PC-3 (cell line): ENCODE results near the gene GGACT. TPM values are rescaled to one million over a fixed set of nuclear protein-coding genes. Genes with fewer than 3 reads are reported as not detected.

ENCODE experiments used
- ATAC-seq: fragments of 200-7000 bp; cut with Tn5 transposase; 2 replicates; pipeline ENCODE4 v1.9.1; 2020; ENCODE audit warnings: mild to moderate bottlenecking, moderate library complexity
- BruUV-seq: library from RNA; stranded (reverse); fragments of 400-500 nt; replicated peaks from 2 replicates; lab custom pipeline; 2021; lab: Mats Ljungman, UMichigan
- CTCF ChIA-PET: fragments of 300-600 bp; sonication (Branson Sonifier 250); formaldehyde crosslinking; loops from one replicate; lab custom pipeline; 2022; ENCODE audit warnings: antibody characterized with exemption; lab: Charles Lee
- POLR2A ChIA-PET: fragments of 300-600 bp; sonication (Branson Sonifier 250); formaldehyde crosslinking; loops from one replicate; lab custom pipeline; 2022; ENCODE audit warnings: antibody characterized with exemption; ENCODE audit not compliant: unreplicated experiment; lab: Charles Lee
- DNase-seq: peaks from one replicate; pipeline ENCODE4 v3.0.0-alpha.2; 2015
- H2AFZ ChIP-seq: fragments of 300-600 bp; sonication (generic); 2 replicates; pipeline ENCODE4 v1.6.0; 2016; ENCODE audit warnings: antibody characterized with exemption, low read length
- H3F3A ChIP-seq: fragments of 300-600 bp; sonication (generic); one replicate; pipeline ENCODE4 v1.6.0; 2017; ENCODE audit warnings: antibody characterized with exemption, low read length, control low read depth, mild to moderate bottlenecking; ENCODE audit not compliant: unreplicated experiment
- H3K27ac ChIP-seq: fragments of 300-600 bp; sonication (generic); 2 replicates; pipeline ENCODE4 v1.5.1; 2016; ENCODE audit warnings: mild to moderate bottlenecking, low read length
- H3K27me3 ChIP-seq: fragments of 300-600 bp; sonication (generic); 2 replicates; pipeline ENCODE4 v1.6.1; 2016; ENCODE audit warnings: low read length, mixed read lengths
- H3K36me3 ChIP-seq: fragments of 300-600 bp; sonication (generic); 2 replicates; pipeline ENCODE4 v1.6.1; 2016; ENCODE audit warnings: low read depth, mixed run types, low read length, mixed read lengths
- H3K4me1 ChIP-seq: fragments of 300-600 bp; sonication (generic); 2 replicates; pipeline ENCODE4 v1.5.1; 2016; ENCODE audit warnings: low read length; ENCODE audit not compliant: insufficient read depth
- H3K4me2 ChIP-seq: fragments of 300-600 bp; sonication (generic); 2 replicates; pipeline ENCODE4 v1.6.0; 2016; ENCODE audit warnings: low read length
- H3K4me3 ChIP-seq: fragments of 300-600 bp; sonication (generic); 2 replicates; pipeline ENCODE4 v1.5.1; 2016; ENCODE audit warnings: mild to moderate bottlenecking, low read length, mixed read lengths
- H3K79me2 ChIP-seq: fragments of 300-600 bp; sonication (generic); 2 replicates; pipeline ENCODE4 v1.6.1; 2017; ENCODE audit warnings: low read length, mixed read lengths
- H3K9ac ChIP-seq: fragments of 300-600 bp; sonication (generic); 2 replicates; pipeline ENCODE4 v1.6.0; 2016; ENCODE audit warnings: mild to moderate bottlenecking, low read length
- H3K9me2 ChIP-seq: fragments of 300-600 bp; sonication (generic); replicated peaks from 2 replicates; pipeline ENCODE4 v1.6.1; 2016; ENCODE audit warnings: mixed run types, low read length, mixed read lengths
- H3K9me3 ChIP-seq: fragments of 300-600 bp; sonication (generic); 2 replicates; pipeline ENCODE4 v1.6.1; 2016; ENCODE audit warnings: low read length, mixed read lengths
- H4K20me1 ChIP-seq: fragments of 300-600 bp; sonication (generic); 2 replicates; pipeline ENCODE4 v1.6.1; 2016; ENCODE audit warnings: low read length, mixed read lengths
- CTCF ChIP-seq: fragments of 300-600 bp; sonication (generic); conservative IDR thresholded peaks from 2 replicates; pipeline ENCODE4 v1.5.1; 2017; ENCODE audit warnings: antibody characterized with exemption, low read depth, mild to moderate bottlenecking, low read length
- EZH2 ChIP-seq: fragments of 300-600 bp; sonication (generic); IDR thresholded peaks from one replicate; pipeline ENCODE4 v1.6.1; 2017; ENCODE audit warnings: antibody characterized with exemption, mild to moderate bottlenecking, low read length; ENCODE audit not compliant: unreplicated experiment
- EZH2phosphoT487 ChIP-seq: fragments of 300-600 bp; sonication (generic); IDR thresholded peaks from 2 replicates; pipeline ENCODE4 v1.6.1; 2018; ENCODE audit warnings: mild to moderate bottlenecking, antibody characterized with exemption, low read length, borderline replicate concordance
- intact Hi-C: fragments of 100-400 bp; cut with micrococcal nuclease; formaldehyde crosslinking; loops from 2 replicates; pipeline ENCODE4 v1.9.0; 2023
- total RNA-seq: library from RNA; depleted of rRNA; stranded (reverse); fragments of >200 nt; gene quantifications from 2 replicates; pipeline ENCODE4 v1.2.3, GENCODE V29; 2014

The GGACT gene
- total RNA-seq, 1 experiment from 2014 or later, result 0.77 TPM

DNA sequence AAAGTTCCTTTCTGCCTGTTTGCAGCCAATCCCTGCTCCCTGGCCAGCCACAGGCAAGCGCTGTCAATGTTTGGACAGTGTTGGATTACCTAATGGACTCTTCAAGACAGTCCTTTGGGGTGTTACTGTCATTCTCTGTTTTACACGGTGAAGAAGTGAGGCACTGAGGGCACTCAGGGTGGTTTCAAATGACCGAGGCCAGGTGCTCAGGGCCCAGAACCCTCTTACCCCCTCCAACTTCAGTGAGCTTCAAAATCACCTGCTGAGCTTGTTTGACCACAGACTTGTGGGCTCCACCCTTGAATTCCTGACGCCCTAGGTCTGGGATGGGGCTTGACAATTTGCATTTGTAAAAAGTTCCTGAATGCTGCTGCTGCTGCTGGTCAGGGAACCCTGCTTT, 97.9 kb downstream of the GGACT start:
- TF ChIP-seq EZH2phosphoT487, result no peak
- no peak for TF ChIP-seq CTCF
- TF ChIP-seq EZH2, result no peak
- H3K27ac ChIP-seq, result no peak overlapping the region
- no TSS peak for BruUV-seq
- H3K79me2 ChIP-seq, result no peaks in the 10 kb centered on the region
- H3K4me1 ChIP-seq, result no peaks in the 10 kb centered on the region
- DNase-seq (no peak), ATAC-seq (no peak)
- no peaks in the 10 kb centered on the region for H4K20me1 ChIP-seq
- H3K4me2 ChIP-seq, result no peak overlapping the region
- no peak overlapping the region for H3K4me3 ChIP-seq
- no peaks in the 10 kb centered on the region for H3K9me2 ChIP-seq
- H3K9ac ChIP-seq, result no peak overlapping the region
- no peaks in the 10 kb centered on the region for H3K36me3 ChIP-seq
- ChIA-PET POLR2A (no interaction called here), CTCF (no interaction called here)
- intact Hi-C loops, result no loop called here
- no peak overlapping the region for H2AFZ ChIP-seq
- H3K27me3 ChIP-seq, result no peaks in the 10 kb centered on the region
- no peaks in the 10 kb centered on the region for H3F3A ChIP-seq
- H3K9me3 ChIP-seq, result no peaks in the 10 kb centered on the region

DNA sequence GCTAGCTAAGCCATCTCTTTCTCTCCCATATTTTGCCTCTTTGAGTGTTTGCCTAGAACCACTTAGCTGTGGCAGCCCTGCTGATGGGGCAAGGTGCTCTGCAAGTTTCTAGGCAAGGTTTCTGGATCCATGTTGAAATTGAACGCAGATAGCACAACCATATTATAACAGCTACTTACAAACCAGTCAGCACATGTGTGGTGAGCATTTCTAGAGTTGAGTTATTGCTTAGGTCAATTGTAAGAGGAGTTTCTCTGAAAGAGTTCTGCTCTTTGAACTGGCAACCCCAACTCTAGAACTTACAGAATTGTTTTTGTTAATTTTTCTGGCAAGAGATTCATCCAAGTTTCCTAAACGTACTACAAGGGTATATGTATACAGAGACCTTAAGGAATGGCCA, 103.3 kb downstream of the GGACT start:
- no peaks in the 10 kb centered on the region for H3K9me3 ChIP-seq
- no peaks in the 10 kb centered on the region for H3K9me2 ChIP-seq
- no peaks in the 10 kb centered on the region for H3K4me1 ChIP-seq
- H2AFZ ChIP-seq, result no peak overlapping the region
- no peak overlapping the region for H3K4me3 ChIP-seq
- DNase-seq (no peak), ATAC-seq (no peak)
- H3K27me3 ChIP-seq, result no peaks in the 10 kb centered on the region
- no TSS peak for BruUV-seq
- H3F3A ChIP-seq, result no peaks in the 10 kb centered on the region
- H4K20me1 ChIP-seq, result no peaks in the 10 kb centered on the region
- ChIA-PET CTCF (no interaction called here), POLR2A (no interaction called here)
- TF ChIP-seq EZH2phosphoT487 (no peak), EZH2 (no peak), CTCF (no peak)
- H3K4me2 ChIP-seq, result no peak overlapping the region
- H3K79me2 ChIP-seq, result no peaks in the 10 kb centered on the region
- no peak overlapping the region for H3K27ac ChIP-seq
- no peak overlapping the region for H3K9ac ChIP-seq
- no peaks in the 10 kb centered on the region for H3K36me3 ChIP-seq
- intact Hi-C loops, result no loop called here

GRCh38 chr13:100484702-100485101, 103.9 kb downstream of the GGACT start:
- intact Hi-C loops, result no loop called here
- no peaks in the 10 kb centered on the region for H3K27me3 ChIP-seq
- H3K4me1 ChIP-seq, result no peaks in the 10 kb centered on the region
- no peak overlapping the region for H2AFZ ChIP-seq
- H3K4me2 ChIP-seq, result no peak overlapping the region
- no TSS peak for BruUV-seq
- TF ChIP-seq EZH2phosphoT487, result no peak
- TF ChIP-seq CTCF, result no peak
- no peak for TF ChIP-seq EZH2
- H3K27ac ChIP-seq, result no peak overlapping the region
- H3K9me2 ChIP-seq, result no peaks in the 10 kb centered on the region
- H3K4me3 ChIP-seq, result no peak overlapping the region
- DNase-seq, result no peak
- H3K9me3 ChIP-seq, result no peaks in the 10 kb centered on the region
- ATAC-seq, result no peak
- H3K36me3 ChIP-seq, result no peaks in the 10 kb centered on the region
- POLR2A ChIA-PET, result no interaction called here
- CTCF ChIA-PET, result no interaction called here
- H3K79me2 ChIP-seq, result no peaks in the 10 kb centered on the region
- no peaks in the 10 kb centered on the region for H4K20me1 ChIP-seq
- H3F3A ChIP-seq, result no peaks in the 10 kb centered on the region
- no peak overlapping the region for H3K9ac ChIP-seq
